K562 (cell line): ENCODE results near the gene FAF2. TPM values are rescaled to one million over a fixed set of nuclear protein-coding genes. Genes with fewer than 3 reads are reported as not detected.

ENCODE experiments used
- HDAC1 ChIP-seq, 2 experiments: fragments of 450-650 bp; IDR thresholded peaks; 2 replicates each; pipeline ENCODE4 v1.6.1; 2016 to 2017; ENCODE audit warnings: inconsistent platforms in 1 of 2, mild to moderate bottlenecking in 1 of 2, moderate library complexity in 1 of 2
- HIVEP1 ChIP-seq: fragments of 250-450 bp; sonication (Bioruptor Pico); IDR thresholded peaks from 2 replicates; pipeline ENCODE4 v1.4.0; 2020; ENCODE audit warnings: mild to moderate bottlenecking
- HOMEZ ChIP-seq: fragments of 250-450 bp; sonication (Bioruptor Pico); IDR thresholded peaks from 2 replicates; pipeline ENCODE4 v1.4.0; 2020; ENCODE audit warnings: mild to moderate bottlenecking, moderate library complexity
- KLF6 ChIP-seq: fragments of 250-450 bp; sonication (Bioruptor Pico); IDR thresholded peaks from 2 replicates; pipeline ENCODE4 v1.4.0; 2020; ENCODE audit warnings: mild to moderate bottlenecking, moderate library complexity, borderline replicate concordance
- MED1 ChIP-seq: sonication (generic); formaldehyde crosslinking; IDR thresholded peaks from 2 replicates; pipeline ENCODE4 v1.8.1; 2023; ENCODE audit warnings: missing genetic modification reagents, borderline replicate concordance
- MYC ChIP-seq, 2 experiments: fragments of 250-450 bp in 1 of 2; sonication (Bioruptor Pico) in 1 of 2; IDR thresholded peaks; 2 replicates each; pipeline versions ENCODE4 v1.5.1 to v1.6.1; 2012 to 2021; ENCODE audit warnings: low read depth in 2 of 2, borderline replicate concordance in 1 of 2, improper control_type of control experiment in 1 of 2, low read length in 1 of 2, mild to moderate bottlenecking in 1 of 2, moderate library complexity in 1 of 2
- NFATC3 ChIP-seq: fragments of 450-650 bp; IDR thresholded peaks from 2 replicates; pipeline ENCODE4 v1.6.1; 2017; ENCODE audit warnings: mild to moderate bottlenecking
- NR2F6 ChIP-seq: fragments of 450-650 bp; formaldehyde crosslinking; IDR thresholded peaks from 2 replicates; pipeline ENCODE4 v1.4.0; 2020; ENCODE audit warnings: mild to moderate bottlenecking
- RBM14 ChIP-seq: fragments of 200-400 bp; formaldehyde crosslinking; IDR thresholded peaks from 2 replicates; pipeline ENCODE4 v1.6.1; 2018; ENCODE audit warnings: low read depth, mild to moderate bottlenecking, low read length, moderate library complexity, borderline replicate concordance; ENCODE audit not compliant: insufficient read depth
- REST ChIP-seq, 2 experiments: fragments of 450-650 bp; formaldehyde crosslinking in 1 of 2; IDR thresholded peaks; 2 replicates each; pipeline versions ENCODE4 v1.4.0 to v1.6.1; 2014 to 2020; ENCODE audit warnings: mild to moderate bottlenecking in 2 of 2, borderline replicate concordance in 1 of 2, low read depth in 1 of 2
- TSC22D4 ChIP-seq: fragments of 450-650 bp; IDR thresholded peaks from 2 replicates; pipeline ENCODE4 v1.6.1; 2016; ENCODE audit warnings: missing genetic modification characterization, missing biosample characterization, control low read depth
- ZBTB17 ChIP-seq: fragments of 450-650 bp; formaldehyde crosslinking; IDR thresholded peaks from 2 replicates; pipeline ENCODE4 v1.4.0; 2020; ENCODE audit warnings: mild to moderate bottlenecking
- ZNF583 ChIP-seq: fragments of 250-450 bp; sonication (Bioruptor Pico); IDR thresholded peaks from 2 replicates; pipeline ENCODE4 v1.4.0; 2020
- ZNF695 ChIP-seq: fragments of 450-650 bp; formaldehyde crosslinking; IDR thresholded peaks from 2 replicates; pipeline ENCODE4 v1.4.0; 2020; ENCODE audit warnings: mild to moderate bottlenecking, moderate library complexity
- polyA plus RNA-seq, 8 experiments: library from polyadenylated mRNA; depleted of rRNA in 4 of 8; stranded (reverse) in 5 of 8; unstranded in 3 of 8; fragments of >200 nt; fragmentation: Nextera tagmentation in 2 of 8; fragmentation: Illumina TruSeq in 1 of 8; extraction: Ambion mirVana in 2 of 8; extraction: Trizol in 1 of 8; gene quantifications; 2 replicates each; pipeline versions ENCODE4 v1.2.1 to v1.2.3, GENCODE V29; 2011 to 2014; ENCODE audit warnings: inconsistent platforms in 1 of 8, missing spikeins in 1 of 8
- total RNA-seq, 7 experiments: library from RNA; depleted of rRNA in 6 of 7; stranded (reverse); fragments of >200 nt in 6 of 7; fragmentation: Illumina TruSeq in 2 of 7; extraction: Trizol in 2 of 7; gene quantifications; 2 replicates each; pipeline versions ENCODE4 v1.2.1 to v1.2.3, GENCODE V29; 2011 to 2021; ENCODE audit warnings: low replicate concordance in 1 of 7
- TF ChIP-seq, protein P1 (sequence below): fragments of 450-650 bp; IDR thresholded peaks from 2 replicates; pipeline ENCODE4 v1.6.1; 2017; ENCODE audit warnings: antibody characterized with exemption

FAF2 gene
- total and polyA plus RNA-seq, 9 of the 15 experiments (the other 6 are each of a cell fraction or from before 2014, with no cell fraction given), result 25.0 to 44.6 (median 36.1) TPM

DNA sequence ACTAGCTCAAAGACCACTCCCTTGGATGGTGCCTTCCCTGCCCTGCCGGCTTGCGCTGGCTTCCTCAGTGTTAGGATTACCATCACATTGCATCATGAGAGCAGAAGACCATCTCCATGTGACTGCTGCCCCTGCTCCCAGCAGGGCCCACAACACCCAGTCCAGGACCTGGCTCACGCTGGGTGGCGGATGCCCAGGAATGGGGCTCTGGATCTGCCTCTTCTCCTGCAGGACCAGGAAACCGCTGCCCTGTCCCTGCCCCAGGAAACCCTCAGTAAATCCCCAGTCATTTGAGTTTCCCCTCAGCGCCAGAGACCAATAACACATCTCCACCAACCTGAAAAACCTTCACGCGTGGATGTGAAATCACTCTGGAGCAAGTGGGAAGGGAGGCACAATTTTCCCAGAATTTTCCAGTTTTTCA is 92.3 kb downstream of the FAF2 start (continued):
- peak; percentile 92 for TF ChIP-seq REST (IDR thresholded peaks at IDR 0.05; ENCODE audit: borderline replicate concordance)
- no peak; the same call in 1 of the 2 replicates for TF ChIP-seq REST (CRISPR knock-in tag; IDR thresholded peaks at IDR 0.05; ENCODE audit: low read depth)
- TF ChIP-seq TSC22D4 (tag), result no peak
- TF ChIP-seq MYC (IDR thresholded peaks at IDR 0.05; ENCODE audit: low read depth, low read length), result peak; percentile 99
- TF ChIP-seq MYC (CRISPR knock-in tag; IDR thresholded peaks at IDR 0.05; ENCODE audit: borderline replicate concordance, low read depth), result peak; percentile 57; the same call in 1 of the 2 replicates
- no peak for TF ChIP-seq HDAC1 (IDR thresholded peaks at IDR 0.05)
- no peak for TF ChIP-seq NR2F6 (CRISPR knock-in tag)
- TF ChIP-seq RBM14, result no peak
- TF ChIP-seq HOMEZ (CRISPR knock-in tag), result peak; percentile 57; the same call in 1 of the 2 replicates
- peak; percentile 91 for TF ChIP-seq KLF6 (CRISPR knock-in tag)
- peak; percentile 84 for TF ChIP-seq ZNF583 (CRISPR knock-in tag)
- TF ChIP-seq HIVEP1 (CRISPR knock-in tag), result peak; percentile 83; the same call in 1 of the 2 replicates
- TF ChIP-seq, protein P1, sequence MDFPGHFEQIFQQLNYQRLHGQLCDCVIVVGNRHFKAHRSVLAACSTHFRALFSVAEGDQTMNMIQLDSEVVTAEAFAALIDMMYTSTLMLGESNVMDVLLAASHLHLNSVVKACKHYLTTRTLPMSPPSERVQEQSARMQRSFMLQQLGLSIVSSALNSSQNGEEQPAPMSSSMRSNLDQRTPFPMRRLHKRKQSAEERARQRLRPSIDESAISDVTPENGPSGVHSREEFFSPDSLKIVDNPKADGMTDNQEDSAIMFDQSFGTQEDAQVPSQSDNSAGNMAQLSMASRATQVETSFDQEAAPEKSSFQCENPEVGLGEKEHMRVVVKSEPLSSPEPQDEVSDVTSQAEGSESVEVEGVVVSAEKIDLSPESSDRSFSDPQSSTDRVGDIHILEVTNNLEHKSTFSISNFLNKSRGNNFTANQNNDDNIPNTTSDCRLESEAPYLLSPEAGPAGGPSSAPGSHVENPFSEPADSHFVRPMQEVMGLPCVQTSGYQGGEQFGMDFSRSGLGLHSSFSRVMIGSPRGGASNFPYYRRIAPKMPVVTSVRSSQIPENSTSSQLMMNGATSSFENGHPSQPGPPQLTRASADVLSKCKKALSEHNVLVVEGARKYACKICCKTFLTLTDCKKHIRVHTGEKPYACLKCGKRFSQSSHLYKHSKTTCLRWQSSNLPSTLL, result no peak
- no peak for TF ChIP-seq MED1 (CRISPR knock-in tag)
- no peak for TF ChIP-seq NFATC3
- peak; percentile 30; the same call in 1 of the 2 replicates for TF ChIP-seq ZNF695 (CRISPR knock-in tag)
- peak; percentile 72; the same call in 1 of the 2 replicates for TF ChIP-seq ZBTB17 (CRISPR knock-in tag)
